Measurements from ENCODE around the gene FGG.

- TF ChIP-seq CTCF (conservative IDR thresholded peaks at IDR 0.05; ENCODE audit: low read depth, low read length) = no peak
- TF ChIP-seq EZH2 (IDR thresholded peaks at IDR 0.05; ENCODE audit: borderline replicate concordance, low read depth, low read length, poor library complexity, severe bottlenecking) = no peak
Measured at GRCh38 chr4:154616287-154616686, 3.8 kb upstream of the FGG start.
